ENCODE data around the gene TMTC3.

The TMTC3 gene

DNA sequence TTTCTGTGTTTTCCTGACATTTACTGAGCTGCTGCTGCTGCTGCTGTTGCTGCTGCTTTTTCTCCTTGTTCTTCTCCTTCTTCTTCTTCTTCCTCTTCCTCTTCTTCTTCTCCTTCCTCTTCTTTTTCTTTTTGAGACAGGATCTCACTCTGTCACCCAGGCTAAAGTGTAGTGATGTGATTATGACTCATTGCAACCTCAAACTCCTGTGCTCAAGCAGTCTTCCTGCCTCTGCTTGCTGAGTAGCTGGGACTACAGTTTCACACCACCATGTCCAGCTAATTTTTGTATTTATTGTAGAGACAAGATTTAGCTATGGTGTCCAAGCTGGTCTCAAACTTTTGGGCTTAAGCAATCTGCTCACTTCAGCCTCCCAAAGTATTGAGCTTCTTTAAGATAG, 95.8 kb downstream of the TMTC3 start:
- TF ChIP-seq, protein P1, sequence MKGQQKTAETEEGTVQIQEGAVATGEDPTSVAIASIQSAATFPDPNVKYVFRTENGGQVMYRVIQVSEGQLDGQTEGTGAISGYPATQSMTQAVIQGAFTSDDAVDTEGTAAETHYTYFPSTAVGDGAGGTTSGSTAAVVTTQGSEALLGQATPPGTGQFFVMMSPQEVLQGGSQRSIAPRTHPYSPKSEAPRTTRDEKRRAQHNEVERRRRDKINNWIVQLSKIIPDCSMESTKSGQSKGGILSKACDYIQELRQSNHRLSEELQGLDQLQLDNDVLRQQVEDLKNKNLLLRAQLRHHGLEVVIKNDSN (IDR thresholded peaks at IDR 0.05), result no peak
- TF ChIP-seq TCF12 (IDR thresholded peaks at IDR 0.05; ENCODE audit: low read depth) (no peak), EGR1 (IDR thresholded peaks at IDR 0.05) (no peak), CEBPB (IDR thresholded peaks at IDR 0.05) (no peak), TAF1 (IDR thresholded peaks at IDR 0.05; ENCODE audit: low read depth) (no peak), EP300 (IDR thresholded peaks at IDR 0.05; ENCODE audit: borderline replicate concordance) (no peak), REST (IDR thresholded peaks at IDR 0.05; ENCODE audit: low read depth) (no peak)

DNA sequence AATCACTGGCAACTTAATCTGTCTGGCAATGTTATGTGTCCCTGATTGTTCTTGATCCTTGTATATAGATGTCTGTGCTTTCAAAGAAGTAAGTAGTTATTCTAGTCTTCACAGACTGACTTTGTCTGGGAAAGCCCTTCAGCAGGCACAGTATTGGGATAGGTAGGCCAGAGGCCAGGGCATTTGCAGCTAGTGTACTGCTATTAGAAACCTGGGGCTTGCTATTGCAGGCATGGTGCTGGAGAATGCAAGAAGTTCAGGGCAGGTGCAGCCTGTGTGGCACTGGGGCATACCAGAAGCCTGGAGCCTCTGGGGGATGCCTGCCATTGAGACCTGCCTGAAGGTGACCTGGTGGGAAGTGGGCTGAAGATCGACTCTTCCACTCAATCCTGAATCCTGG, 96.3 kb downstream of the TMTC3 start:
- TF ChIP-seq RAD21 (IDR thresholded peaks at IDR 0.05; ENCODE audit: low read depth), result no peak
- TF ChIP-seq, protein P2, sequence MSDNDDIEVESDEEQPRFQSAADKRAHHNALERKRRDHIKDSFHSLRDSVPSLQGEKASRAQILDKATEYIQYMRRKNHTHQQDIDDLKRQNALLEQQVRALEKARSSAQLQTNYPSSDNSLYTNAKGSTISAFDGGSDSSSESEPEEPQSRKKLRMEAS (IDR thresholded peaks at IDR 0.05), result no peak
- no peak for TF ChIP-seq YY1 (IDR thresholded peaks at IDR 0.05; ENCODE audit: low read depth)
- no peak for TF ChIP-seq TCF12 (IDR thresholded peaks at IDR 0.05; ENCODE audit: low read depth)
- TF ChIP-seq ZBTB7A (IDR thresholded peaks at IDR 0.05; ENCODE audit: low read depth), result no peak
- TF ChIP-seq TAF1 (IDR thresholded peaks at IDR 0.05; ENCODE audit: low read depth), result no peak

GRCh38 chr12:88241862-88242570, 99.9 kb downstream of the TMTC3 start:
- TF ChIP-seq YY1 (IDR thresholded peaks at IDR 0.05; ENCODE audit: low read depth) (no peak), CREB1 (IDR thresholded peaks at IDR 0.05; ENCODE audit: low read depth) (no peak), TAF1 (IDR thresholded peaks at IDR 0.05; ENCODE audit: low read depth) (no peak), RAD21 (IDR thresholded peaks at IDR 0.05; ENCODE audit: low read depth) (no peak), TCF12 (IDR thresholded peaks at IDR 0.05; ENCODE audit: low read depth) (no peak), EP300 (IDR thresholded peaks at IDR 0.05; ENCODE audit: borderline replicate concordance) (no peak)
- TF ChIP-seq, protein P1 (IDR thresholded peaks at IDR 0.05), result no peak
- TF ChIP-seq, protein P2 (IDR thresholded peaks at IDR 0.05), result no peak

DNA sequence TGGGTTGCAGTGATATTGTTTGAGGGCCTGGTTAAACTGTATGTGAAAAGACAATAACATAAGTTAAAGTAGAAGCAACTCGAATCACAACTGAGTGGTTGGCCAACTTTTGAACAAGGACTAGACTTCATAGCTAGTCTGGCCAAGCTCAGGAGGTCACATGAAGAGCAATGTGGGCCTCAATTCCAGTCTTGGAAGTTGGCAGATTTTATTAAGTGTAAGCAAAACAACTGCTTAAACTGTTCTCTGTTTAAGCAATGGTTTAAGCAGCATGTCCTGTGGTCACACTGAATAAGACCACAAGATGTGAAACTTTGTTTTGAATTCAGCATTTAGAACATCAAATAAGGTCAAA, 100.4 kb downstream of the TMTC3 start:
- TF ChIP-seq REST (IDR thresholded peaks at IDR 0.05; ENCODE audit: low read depth), result no peak
- TF ChIP-seq TEAD4 (IDR thresholded peaks at IDR 0.05), result no peak
- no peak for TF ChIP-seq RAD21 (IDR thresholded peaks at IDR 0.05; ENCODE audit: low read depth)
- TF ChIP-seq YY1 (IDR thresholded peaks at IDR 0.05; ENCODE audit: low read depth), result no peak
- no peak for TF ChIP-seq CREB1 (IDR thresholded peaks at IDR 0.05; ENCODE audit: low read depth)
- no peak for TF ChIP-seq TAF1 (IDR thresholded peaks at IDR 0.05; ENCODE audit: low read depth)
- TF ChIP-seq, protein P1 (IDR thresholded peaks at IDR 0.05), result no peak
- no peak for TF ChIP-seq ZBTB7A (IDR thresholded peaks at IDR 0.05; ENCODE audit: low read depth)
- no peak for TF ChIP-seq CEBPB (IDR thresholded peaks at IDR 0.05)
- no peak for TF ChIP-seq FOXM1 (IDR thresholded peaks at IDR 0.05; ENCODE audit: borderline replicate concordance, low read depth)
- no peak for TF ChIP-seq TCF12 (IDR thresholded peaks at IDR 0.05; ENCODE audit: low read depth)
- TF ChIP-seq NFIC (IDR thresholded peaks at IDR 0.05), result no peak
- TF ChIP-seq, protein P2 (IDR thresholded peaks at IDR 0.05), result no peak
- TF ChIP-seq EP300 (IDR thresholded peaks at IDR 0.05; ENCODE audit: borderline replicate concordance), result no peak
- TF ChIP-seq EGR1 (IDR thresholded peaks at IDR 0.05), result no peak

DNA sequence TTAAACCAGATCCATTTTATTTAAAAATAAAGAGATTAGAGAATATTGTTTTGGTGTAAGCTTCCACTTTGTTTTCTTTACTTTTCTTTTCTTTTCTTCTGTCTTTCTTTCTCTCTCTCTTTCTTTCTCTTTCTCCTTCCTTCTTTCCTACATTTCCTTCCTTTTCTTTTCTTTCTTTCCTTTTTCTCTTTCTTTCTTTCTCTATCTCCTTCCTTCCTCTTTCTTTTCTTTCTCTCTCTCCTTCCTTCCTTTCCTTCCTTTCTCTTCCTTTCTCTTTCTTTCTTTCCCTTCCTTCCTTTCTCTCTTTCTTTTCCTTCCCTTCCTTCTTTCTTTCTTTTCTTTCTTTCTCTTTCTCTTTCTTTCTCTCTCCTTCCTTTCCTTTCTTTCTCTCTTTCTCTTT, 100.8 kb downstream of the TMTC3 start:
- TF ChIP-seq NFIC (IDR thresholded peaks at IDR 0.05) (no peak), EP300 (IDR thresholded peaks at IDR 0.05; ENCODE audit: borderline replicate concordance) (no peak), ZBTB7A (IDR thresholded peaks at IDR 0.05; ENCODE audit: low read depth) (no peak), TEAD4 (IDR thresholded peaks at IDR 0.05) (no peak), CREB1 (IDR thresholded peaks at IDR 0.05; ENCODE audit: low read depth) (no peak), FOXM1 (IDR thresholded peaks at IDR 0.05; ENCODE audit: borderline replicate concordance, low read depth) (no peak), EGR1 (IDR thresholded peaks at IDR 0.05) (no peak), TCF12 (IDR thresholded peaks at IDR 0.05; ENCODE audit: low read depth) (no peak), REST (IDR thresholded peaks at IDR 0.05; ENCODE audit: low read depth) (no peak), YY1 (IDR thresholded peaks at IDR 0.05; ENCODE audit: low read depth) (no peak), CEBPB (IDR thresholded peaks at IDR 0.05) (no peak), TAF1 (IDR thresholded peaks at IDR 0.05; ENCODE audit: low read depth) (no peak), RAD21 (IDR thresholded peaks at IDR 0.05; ENCODE audit: low read depth) (no peak)
- TF ChIP-seq, protein P2 (IDR thresholded peaks at IDR 0.05), result no peak
- TF ChIP-seq, protein P1 (IDR thresholded peaks at IDR 0.05), result no peak
